Progenitor cell of endocrine pancreas (in vitro differentiated cells): Measurements from ENCODE around the gene SLC35D3. TPM values are rescaled to one million over a fixed set of nuclear protein-coding genes. Genes with fewer than 3 reads are reported as not detected.
"Not testable (repeated sequence)": the region's sequence is repeated elsewhere in the genome, so short reads cannot be mapped to it uniquely, and the experiment has no call there.

Source experiments
- DNase-seq: peaks from one replicate; pipeline ENCODE4 v3.0.0; 2021; ENCODE audit warnings: low spot score; ENCODE audit not compliant: unreplicated experiment
- H3K27ac Mint-ChIP-seq: 2 replicates; pipeline ENCODE4 v1.8.0; 2021; ENCODE audit warnings: mild to moderate bottlenecking, moderate library complexity, mixed read lengths
- H3K27me3 Mint-ChIP-seq: 2 replicates; pipeline ENCODE4 v1.8.0; 2021; ENCODE audit warnings: mixed read lengths
- H3K36me3 Mint-ChIP-seq: 2 replicates; pipeline ENCODE4 v1.8.0; 2022; ENCODE audit warnings: mixed read lengths; ENCODE audit not compliant: insufficient read depth
- H3K4me1 Mint-ChIP-seq: 2 replicates; pipeline ENCODE4 v1.8.0; 2021; ENCODE audit warnings: low read depth, mixed read lengths
- H3K4me3 Mint-ChIP-seq: 2 replicates; pipeline ENCODE4 v1.8.0; 2021; ENCODE audit warnings: low read depth, mild to moderate bottlenecking, moderate library complexity, mixed read lengths
- H3K9me3 Mint-ChIP-seq: 2 replicates; pipeline ENCODE4 v1.8.0; 2021; ENCODE audit warnings: low read depth, mixed read lengths
- total RNA-seq: library from RNA; stranded (reverse); gene quantifications from 2 replicates; pipeline ENCODE4 v1.2.1, GENCODE V29; 2021
- TF ChIP-seq, protein P1 (sequence below): fragments of 200-600 bp; sonication (generic); IDR thresholded peaks from one replicate; pipeline ENCODE4 v1.5.0; 2021; ENCODE audit warnings: antibody characterized with exemption, mild to moderate bottlenecking; ENCODE audit not compliant: unreplicated experiment

SLC35D3 gene
- total RNA-seq, 1 donor from 2014 or later: not detected

DNA sequence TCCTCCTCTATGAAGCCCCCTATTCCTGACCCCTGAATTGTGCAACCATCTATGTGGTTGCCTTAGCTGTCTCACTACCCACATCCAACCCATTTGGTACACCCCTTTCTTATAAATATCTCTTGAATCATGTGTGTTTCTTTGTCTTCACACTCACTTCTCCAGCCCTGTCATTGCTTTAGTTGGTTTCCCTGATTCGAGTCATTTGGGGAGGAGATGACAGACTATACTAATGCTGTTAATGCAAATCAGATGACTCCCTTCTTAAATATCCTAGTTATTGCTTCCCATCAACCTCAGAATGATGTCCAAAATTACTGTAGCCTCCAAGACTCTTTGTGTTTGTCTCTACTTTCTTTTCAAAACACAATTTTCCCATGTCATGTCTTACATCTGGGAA lies 23.0 kb downstream of the SLC35D3 start:
- no peak overlapping the region for H3K4me3 Mint-ChIP-seq
- no peaks in the 10 kb centered on the region for H3K4me1 Mint-ChIP-seq
- peaks cover 8% of the 10 kb centered on the region for H3K9me3 Mint-ChIP-seq
- no peak for DNase-seq
- no peak overlapping the region for H3K27ac Mint-ChIP-seq
- peaks cover 9% of the 10 kb centered on the region for H3K27me3 Mint-ChIP-seq
- H3K36me3 Mint-ChIP-seq: peaks cover 2% of the 10 kb centered on the region
- TF ChIP-seq, protein P1, sequence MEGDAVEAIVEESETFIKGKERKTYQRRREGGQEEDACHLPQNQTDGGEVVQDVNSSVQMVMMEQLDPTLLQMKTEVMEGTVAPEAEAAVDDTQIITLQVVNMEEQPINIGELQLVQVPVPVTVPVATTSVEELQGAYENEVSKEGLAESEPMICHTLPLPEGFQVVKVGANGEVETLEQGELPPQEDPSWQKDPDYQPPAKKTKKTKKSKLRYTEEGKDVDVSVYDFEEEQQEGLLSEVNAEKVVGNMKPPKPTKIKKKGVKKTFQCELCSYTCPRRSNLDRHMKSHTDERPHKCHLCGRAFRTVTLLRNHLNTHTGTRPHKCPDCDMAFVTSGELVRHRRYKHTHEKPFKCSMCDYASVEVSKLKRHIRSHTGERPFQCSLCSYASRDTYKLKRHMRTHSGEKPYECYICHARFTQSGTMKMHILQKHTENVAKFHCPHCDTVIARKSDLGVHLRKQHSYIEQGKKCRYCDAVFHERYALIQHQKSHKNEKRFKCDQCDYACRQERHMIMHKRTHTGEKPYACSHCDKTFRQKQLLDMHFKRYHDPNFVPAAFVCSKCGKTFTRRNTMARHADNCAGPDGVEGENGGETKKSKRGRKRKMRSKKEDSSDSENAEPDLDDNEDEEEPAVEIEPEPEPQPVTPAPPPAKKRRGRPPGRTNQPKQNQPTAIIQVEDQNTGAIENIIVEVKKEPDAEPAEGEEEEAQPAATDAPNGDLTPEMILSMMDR: no peak

DNA sequence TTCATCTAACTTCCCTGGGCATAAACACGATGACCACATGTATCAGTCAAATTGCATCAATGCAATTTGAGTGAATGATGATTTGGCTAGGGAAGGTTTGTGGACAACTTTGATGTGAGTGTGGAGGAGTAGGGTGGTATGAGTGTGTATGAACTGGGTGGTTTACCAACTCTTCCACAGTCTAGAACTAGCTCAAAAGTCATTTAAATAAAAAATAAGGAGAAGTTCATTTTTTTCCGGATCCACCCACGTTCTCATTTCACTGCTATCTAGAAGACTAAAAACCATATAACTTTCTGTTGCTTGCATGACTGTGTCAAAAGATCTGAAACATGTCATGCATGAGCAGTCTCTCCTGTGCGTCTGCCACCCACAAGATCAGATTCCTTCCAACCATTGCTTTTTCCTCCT lies 23.6 kb downstream of the SLC35D3 start:
- DNase-seq: no peak
- H3K36me3 Mint-ChIP-seq: peaks cover 2% of the 10 kb centered on the region
- no peak overlapping the region for H3K4me3 Mint-ChIP-seq
- H3K27me3 Mint-ChIP-seq: peaks cover 8% of the 10 kb centered on the region
- peaks cover 8% of the 10 kb centered on the region for H3K9me3 Mint-ChIP-seq
- TF ChIP-seq, protein P1: no peak
- no peak overlapping the region for H3K27ac Mint-ChIP-seq
- H3K4me1 Mint-ChIP-seq: no peaks in the 10 kb centered on the region

DNA sequence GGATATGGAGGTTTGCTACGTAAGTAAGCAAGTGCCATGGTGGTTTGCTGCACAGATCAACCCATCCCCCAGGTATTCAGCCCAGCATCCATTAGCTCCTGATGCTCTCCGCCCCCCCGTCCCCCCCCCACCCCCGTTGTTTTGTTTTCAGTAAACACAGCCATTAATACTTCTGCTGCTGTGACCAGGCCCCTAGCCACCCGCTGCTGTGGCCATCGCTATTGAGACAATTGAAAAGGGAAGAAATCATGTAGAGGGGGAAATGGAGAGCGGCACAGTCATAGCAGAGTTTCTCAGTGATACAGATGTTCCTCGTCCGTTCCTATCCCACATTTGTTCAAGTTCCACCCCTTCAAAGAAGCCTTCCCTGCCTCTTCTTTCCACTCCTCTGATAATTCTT lies 24.9 kb downstream of the SLC35D3 start:
- TF ChIP-seq, protein P1: no peak
- H3K27ac Mint-ChIP-seq: no peak overlapping the region
- no peak for DNase-seq

DNA sequence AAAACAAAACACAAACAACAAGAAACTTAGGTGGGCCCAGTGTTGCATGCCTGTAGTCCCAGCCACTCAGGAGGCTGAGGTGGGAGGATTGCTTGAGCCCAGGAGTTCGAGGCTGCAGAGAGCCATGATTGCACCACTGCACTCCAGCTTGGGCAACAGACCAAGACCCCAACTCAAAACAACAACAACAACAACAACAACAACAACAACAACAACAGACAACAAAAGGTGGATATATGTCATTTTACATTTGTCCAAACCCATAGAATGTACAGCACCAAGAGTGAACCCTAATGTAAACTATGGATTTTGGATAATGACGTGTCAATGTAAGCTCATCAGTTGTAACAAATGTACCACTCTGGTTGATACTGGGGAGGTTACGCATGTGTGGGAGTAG lies 27.9 kb downstream of the SLC35D3 start:
- H3K36me3 Mint-ChIP-seq, DNase-seq, H3K27ac Mint-ChIP-seq, H3K4me3 Mint-ChIP-seq, H3K9me3 Mint-ChIP-seq, H3K4me1 Mint-ChIP-seq, H3K27me3 Mint-ChIP-seq: not testable (repeated sequence)

More for the DNA sequence above, 24.9 kb downstream of the SLC35D3 start:
- Mint-ChIP-seq H3K36me3 (peaks cover 2% of the 10 kb centered on the region), H3K4me1 (no peaks in the 10 kb centered on the region), H3K9me3 (peaks cover 8% of the 10 kb centered on the region), H3K4me3 (no peak overlapping the region), H3K27me3 (peaks cover 8% of the 10 kb centered on the region)

DNA sequence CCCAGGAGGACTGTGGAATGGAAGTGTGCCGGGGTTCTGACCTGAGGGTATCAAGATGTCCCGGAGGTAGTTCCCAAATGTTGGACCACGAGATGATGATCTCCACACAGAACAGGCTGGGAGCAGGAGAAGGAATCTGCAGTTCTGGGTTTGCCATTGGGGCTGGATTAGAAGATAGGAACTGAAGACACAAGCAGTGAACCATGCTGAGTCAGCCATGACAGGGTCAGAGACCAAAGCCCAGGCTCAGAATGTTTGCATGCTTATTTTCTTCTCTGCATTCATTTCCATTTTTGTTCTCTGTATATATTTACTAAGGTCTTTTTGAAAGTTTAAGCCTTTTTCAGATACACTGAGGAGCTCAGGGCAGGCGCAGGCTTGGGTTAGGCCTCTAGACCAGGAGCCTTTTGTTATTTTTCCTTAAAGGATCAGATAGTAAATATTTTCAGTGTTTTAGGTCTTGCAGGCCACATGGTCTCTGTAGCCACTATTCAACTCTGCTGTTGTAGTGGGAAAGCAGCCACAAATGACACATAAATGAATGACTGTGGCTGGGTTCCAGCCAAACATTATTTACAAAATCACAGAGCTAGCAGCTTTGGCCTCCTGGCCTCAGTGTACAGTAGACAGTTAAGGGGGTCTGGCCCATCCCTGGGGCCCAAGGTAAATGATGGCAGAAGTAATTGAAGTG lies 28.5 kb downstream of the SLC35D3 start:
- H3K36me3 Mint-ChIP-seq: peaks cover 2% of the 10 kb centered on the region
- peaks cover 9% of the 10 kb centered on the region for H3K27me3 Mint-ChIP-seq
- TF ChIP-seq, protein P1: no peak
- H3K4me1 Mint-ChIP-seq: no peaks in the 10 kb centered on the region
- no peak for DNase-seq
- H3K27ac Mint-ChIP-seq: no peak overlapping the region
- no peak overlapping the region for H3K4me3 Mint-ChIP-seq
- H3K9me3 Mint-ChIP-seq: peaks cover 8% of the 10 kb centered on the region

DNA sequence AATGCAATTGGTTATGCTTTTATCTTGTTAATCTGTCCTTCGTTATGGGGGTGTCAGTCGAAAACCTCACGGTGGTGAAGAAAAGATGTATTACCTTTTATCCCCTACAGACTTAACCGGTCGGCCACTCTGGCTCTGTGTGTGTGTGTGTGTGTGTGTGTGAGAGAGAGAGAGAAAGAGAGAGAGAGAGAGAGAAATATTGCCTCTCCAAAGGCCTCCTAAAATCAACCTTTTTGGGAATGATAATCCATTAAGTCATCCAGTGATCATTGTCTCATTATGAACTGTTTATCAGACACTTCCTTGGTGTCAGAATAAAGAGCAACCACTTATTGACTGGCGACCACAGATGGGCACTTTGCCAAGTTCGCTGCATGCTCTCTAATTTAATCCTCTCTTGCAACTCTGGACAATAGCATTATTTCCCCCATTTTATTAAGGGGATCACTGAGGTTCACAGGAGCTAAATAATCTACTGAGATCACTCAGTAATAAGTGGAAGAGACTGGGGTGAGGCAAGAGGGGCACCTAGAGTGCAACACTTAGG lies 30.7 kb downstream of the SLC35D3 start:
- TF ChIP-seq, protein P1: no peak
- Mint-ChIP-seq H3K27ac (no peak overlapping the region), H3K9me3 (peaks cover 8% of the 10 kb centered on the region), H3K27me3 (peaks cover 7% of the 10 kb centered on the region), H3K4me3 (no peak overlapping the region), H3K36me3 (peaks cover 2% of the 10 kb centered on the region), H3K4me1 (peaks cover 3% of the 10 kb centered on the region)
- no peak for DNase-seq
